ENCODE results near the gene ATP2B1. TPM values are rescaled to one million over a fixed set of nuclear protein-coding genes. Genes with fewer than 3 reads are reported as not detected.

Gene ATP2B1
- polyA plus RNA-seq, 2 donors, result 3.3 to 5.3 TPM

GRCh38 chr12:89593233-89593632 is 115.4 kb downstream of the ATP2B1 start:
- H3K27me3 ChIP-seq (ENCODE audit: control insufficient read depth in 1 of 2, insufficient read depth in 2 of 2, low read length in 2 of 2), result no peaks in the 10 kb centered on the region
- H3K4me1 ChIP-seq (ENCODE audit: control insufficient read depth in 2 of 2, insufficient read depth in 2 of 2, low read length in 1 of 2), result no peaks in the 10 kb centered on the region
- no peaks in the 10 kb centered on the region for H3K36me3 ChIP-seq (ENCODE audit: control insufficient read depth in 2 of 2, insufficient read depth in 2 of 2, low read length in 1 of 2)
- 83 to 90% methylated on average over 4 of the region's 4 CpGs for WGBS, 2 donors
- no peak overlapping the region for H3K4me3 ChIP-seq (ENCODE audit: low read depth in 1 of 2, low read length in 2 of 2)
- no peak overlapping the region for H3K27ac ChIP-seq (ENCODE audit: low read depth in 2 of 2, low read length in 1 of 2)
- no peaks in the 10 kb centered on the region for H3K9me3 ChIP-seq (ENCODE audit: control insufficient read depth in 2 of 2, insufficient read depth in 1 of 2, low read depth in 1 of 2, low read length in 1 of 2)

GRCh38 chr12:89589753-89590152 is 118.9 kb downstream of the ATP2B1 start:
- Histone ChIP-seq H3K9me3 (ENCODE audit: control insufficient read depth in 2 of 2, insufficient read depth in 1 of 2, low read depth in 1 of 2, low read length in 1 of 2) (no peaks in the 10 kb centered on the region), H3K27ac (ENCODE audit: low read depth in 2 of 2, low read length in 1 of 2) (no peak overlapping the region)

GRCh38 chr12:89578499-89578898 is 130.1 kb downstream of the ATP2B1 start:
- Histone ChIP-seq H3K4me1 (ENCODE audit: control insufficient read depth in 2 of 2, insufficient read depth in 2 of 2, low read length in 1 of 2) (no peaks in the 10 kb centered on the region), H3K27ac (ENCODE audit: low read depth in 2 of 2, low read length in 1 of 2) (no peak overlapping the region), H3K36me3 (ENCODE audit: control insufficient read depth in 2 of 2, insufficient read depth in 2 of 2, low read length in 1 of 2) (no peaks in the 10 kb centered on the region), H3K4me3 (ENCODE audit: low read depth in 1 of 2, low read length in 2 of 2) (no peak overlapping the region), H3K27me3 (ENCODE audit: control insufficient read depth in 1 of 2, insufficient read depth in 2 of 2, low read length in 2 of 2) (no peaks in the 10 kb centered on the region), H3K9me3 (ENCODE audit: control insufficient read depth in 2 of 2, insufficient read depth in 1 of 2, low read depth in 1 of 2, low read length in 1 of 2) (no peaks in the 10 kb centered on the region)
- 84 to 89% methylated on average over 2 of the region's 2 CpGs for WGBS, 2 donors

More at GRCh38 chr12:89589753-89590152, 118.9 kb downstream of the ATP2B1 start:
- Histone ChIP-seq H3K4me1 (ENCODE audit: control insufficient read depth in 2 of 2, insufficient read depth in 2 of 2, low read length in 1 of 2) (no peaks in the 10 kb centered on the region), H3K27me3 (ENCODE audit: control insufficient read depth in 1 of 2, insufficient read depth in 2 of 2, low read length in 2 of 2) (no peaks in the 10 kb centered on the region), H3K36me3 (ENCODE audit: control insufficient read depth in 2 of 2, insufficient read depth in 2 of 2, low read length in 1 of 2) (no peaks in the 10 kb centered on the region), H3K4me3 (ENCODE audit: low read depth in 1 of 2, low read length in 2 of 2) (no peak overlapping the region)

- Histone ChIP-seq H3K27me3 (ENCODE audit: control insufficient read depth in 1 of 2, insufficient read depth in 2 of 2, low read length in 2 of 2) (no peaks in the 10 kb centered on the region), H3K4me1 (ENCODE audit: control insufficient read depth in 2 of 2, insufficient read depth in 2 of 2, low read length in 1 of 2) (no peaks in the 10 kb centered on the region), H3K27ac (ENCODE audit: low read depth in 2 of 2, low read length in 1 of 2) (no peak overlapping the region), H3K36me3 (ENCODE audit: control insufficient read depth in 2 of 2, insufficient read depth in 2 of 2, low read length in 1 of 2) (no peaks in the 10 kb centered on the region), H3K4me3 (ENCODE audit: low read depth in 1 of 2, low read length in 2 of 2) (no peak overlapping the region), H3K9me3 (ENCODE audit: control insufficient read depth in 2 of 2, insufficient read depth in 1 of 2, low read depth in 1 of 2, low read length in 1 of 2) (no peaks in the 10 kb centered on the region)
- 86 to 93% methylated on average over 1 of the region's 1 CpG for WGBS, 2 donors
Observed at GRCh38 chr12:89576572-89577220, 131.9 kb downstream of the ATP2B1 start.

GRCh38 chr12:89575374-89575773 is 133.3 kb downstream of the ATP2B1 start:
- Histone ChIP-seq H3K9me3 (ENCODE audit: control insufficient read depth in 2 of 2, insufficient read depth in 1 of 2, low read depth in 1 of 2, low read length in 1 of 2) (no peaks in the 10 kb centered on the region), H3K27ac (ENCODE audit: low read depth in 2 of 2, low read length in 1 of 2) (no peak overlapping the region), H3K27me3 (ENCODE audit: control insufficient read depth in 1 of 2, insufficient read depth in 2 of 2, low read length in 2 of 2) (no peaks in the 10 kb centered on the region), H3K4me3 (ENCODE audit: low read depth in 1 of 2, low read length in 2 of 2) (no peak overlapping the region), H3K36me3 (ENCODE audit: control insufficient read depth in 2 of 2, insufficient read depth in 2 of 2, low read length in 1 of 2) (no peaks in the 10 kb centered on the region), H3K4me1 (ENCODE audit: control insufficient read depth in 2 of 2, insufficient read depth in 2 of 2, low read length in 1 of 2) (no peaks in the 10 kb centered on the region)
- WGBS, 2 donors, result 82 to 90% methylated on average over 1 of the region's 1 CpG

- Histone ChIP-seq H3K4me3 (ENCODE audit: low read depth in 1 of 2, low read length in 2 of 2) (no peak overlapping the region), H3K9me3 (ENCODE audit: control insufficient read depth in 2 of 2, insufficient read depth in 1 of 2, low read depth in 1 of 2, low read length in 1 of 2) (no peaks in the 10 kb centered on the region), H3K4me1 (ENCODE audit: control insufficient read depth in 2 of 2, insufficient read depth in 2 of 2, low read length in 1 of 2) (no peaks in the 10 kb centered on the region), H3K27me3 (ENCODE audit: control insufficient read depth in 1 of 2, insufficient read depth in 2 of 2, low read length in 2 of 2) (no peaks in the 10 kb centered on the region), H3K27ac (ENCODE audit: low read depth in 2 of 2, low read length in 1 of 2) (no peak overlapping the region), H3K36me3 (ENCODE audit: control insufficient read depth in 2 of 2, insufficient read depth in 2 of 2, low read length in 1 of 2) (no peaks in the 10 kb centered on the region)
- WGBS, 2 donors, result 57 to 62% methylated on average over 2 of the region's 2 CpGs
Observed at GRCh38 chr12:89574736-89575208, 133.9 kb downstream of the ATP2B1 start.

- Histone ChIP-seq H3K9me3 (ENCODE audit: control insufficient read depth in 2 of 2, insufficient read depth in 1 of 2, low read depth in 1 of 2, low read length in 1 of 2) (no peaks in the 10 kb centered on the region), H3K27ac (ENCODE audit: low read depth in 2 of 2, low read length in 1 of 2) (no peak overlapping the region), H3K36me3 (ENCODE audit: control insufficient read depth in 2 of 2, insufficient read depth in 2 of 2, low read length in 1 of 2) (no peaks in the 10 kb centered on the region), H3K4me1 (ENCODE audit: control insufficient read depth in 2 of 2, insufficient read depth in 2 of 2, low read length in 1 of 2) (peaks cover 0 to 2% of the 10 kb centered on the region in 2 donors), H3K27me3 (ENCODE audit: control insufficient read depth in 1 of 2, insufficient read depth in 2 of 2, low read length in 2 of 2) (no peaks in the 10 kb centered on the region), H3K4me3 (ENCODE audit: low read depth in 1 of 2, low read length in 2 of 2) (no peak overlapping the region)
- WGBS, 2 donors, result 82 to 87% methylated on average over 5 of the region's 5 CpGs
Observed at GRCh38 chr12:89573051-89573810, 135.4 kb downstream of the ATP2B1 start.

- Histone ChIP-seq H3K4me3 (ENCODE audit: low read depth in 1 of 2, low read length in 2 of 2) (no peak overlapping the region), H3K27ac (ENCODE audit: low read depth in 2 of 2, low read length in 1 of 2) (no peak overlapping the region), H3K27me3 (ENCODE audit: control insufficient read depth in 1 of 2, insufficient read depth in 2 of 2, low read length in 2 of 2) (no peaks in the 10 kb centered on the region), H3K4me1 (ENCODE audit: control insufficient read depth in 2 of 2, insufficient read depth in 2 of 2, low read length in 1 of 2) (peaks cover 0 to 2% of the 10 kb centered on the region in 2 donors), H3K9me3 (ENCODE audit: control insufficient read depth in 2 of 2, insufficient read depth in 1 of 2, low read depth in 1 of 2, low read length in 1 of 2) (no peaks in the 10 kb centered on the region), H3K36me3 (ENCODE audit: control insufficient read depth in 2 of 2, insufficient read depth in 2 of 2, low read length in 1 of 2) (no peaks in the 10 kb centered on the region)
- WGBS, 2 donors, result 71 to 82% methylated on average over 4 of the region's 4 CpGs
Observed at GRCh38 chr12:89571491-89572195, 137.0 kb downstream of the ATP2B1 start.

- Histone ChIP-seq H3K27me3 (ENCODE audit: control insufficient read depth in 1 of 2, insufficient read depth in 2 of 2, low read length in 2 of 2) (no peaks in the 10 kb centered on the region), H3K9me3 (ENCODE audit: control insufficient read depth in 2 of 2, insufficient read depth in 1 of 2, low read depth in 1 of 2, low read length in 1 of 2) (no peaks in the 10 kb centered on the region), H3K4me3 (ENCODE audit: low read depth in 1 of 2, low read length in 2 of 2) (no peak overlapping the region), H3K36me3 (ENCODE audit: control insufficient read depth in 2 of 2, insufficient read depth in 2 of 2, low read length in 1 of 2) (no peaks in the 10 kb centered on the region), H3K27ac (ENCODE audit: low read depth in 2 of 2, low read length in 1 of 2) (no peak overlapping the region), H3K4me1 (ENCODE audit: control insufficient read depth in 2 of 2, insufficient read depth in 2 of 2, low read length in 1 of 2) (peaks cover 0 to 2% of the 10 kb centered on the region in 2 donors)
- WGBS, 2 donors, result 59 to 61% methylated on average over 5 of the region's 5 CpGs
Observed at GRCh38 chr12:89568484-89568883, 140.2 kb downstream of the ATP2B1 start.

Measured in esophagus (tissue), 2 donors.